ENCODE results near the gene DMD.
"Not testable (repeated sequence)": the region's sequence is repeated elsewhere in the genome, so short reads cannot be mapped to it uniquely, and the experiment has no call there.

Gene DMD

GRCh38 chrX:32451954-32452695 lies 759.2 kb downstream of the DMD start:
- DNase-seq: no peak

DNA sequence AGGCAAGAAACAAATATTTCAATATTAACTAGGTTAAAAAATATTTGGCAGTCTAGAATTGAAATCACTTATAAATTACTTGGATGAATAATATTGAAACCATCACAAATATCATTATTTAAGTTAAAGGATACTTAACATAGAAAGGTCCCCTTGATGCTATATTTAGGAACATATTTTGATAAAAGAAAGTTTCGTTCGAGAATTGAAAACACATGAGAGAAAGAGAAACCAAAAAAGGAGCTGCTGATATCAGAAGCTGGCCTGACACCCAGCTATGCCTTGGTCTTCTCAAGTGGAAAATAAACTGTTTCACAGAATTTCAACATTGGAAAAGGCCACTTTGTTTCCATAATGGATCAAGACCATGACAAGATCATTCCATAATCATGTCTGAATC lies 762.4 kb downstream of the DMD start:
- DNase-seq: no peak

DNA sequence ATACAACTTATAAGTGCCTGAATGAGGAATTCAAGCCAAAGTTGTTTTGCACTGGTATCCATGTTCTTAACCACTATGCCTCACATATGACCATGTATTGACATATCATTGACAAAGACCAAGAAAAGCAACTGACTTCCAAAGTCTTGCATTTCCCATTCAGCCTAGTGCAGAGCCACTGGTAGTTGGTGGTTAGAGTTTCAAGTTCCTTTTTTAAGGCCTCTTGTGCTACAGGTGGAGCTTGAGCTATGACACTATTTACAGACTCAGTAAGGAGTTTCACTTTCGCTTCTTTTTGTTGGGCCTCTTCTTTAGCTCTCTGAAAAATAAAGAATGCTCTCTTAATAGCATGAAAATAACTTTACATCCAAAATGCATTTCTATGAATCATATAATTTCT lies 763.0 kb downstream of the DMD start:
- DNase-seq: no peak

DNA sequence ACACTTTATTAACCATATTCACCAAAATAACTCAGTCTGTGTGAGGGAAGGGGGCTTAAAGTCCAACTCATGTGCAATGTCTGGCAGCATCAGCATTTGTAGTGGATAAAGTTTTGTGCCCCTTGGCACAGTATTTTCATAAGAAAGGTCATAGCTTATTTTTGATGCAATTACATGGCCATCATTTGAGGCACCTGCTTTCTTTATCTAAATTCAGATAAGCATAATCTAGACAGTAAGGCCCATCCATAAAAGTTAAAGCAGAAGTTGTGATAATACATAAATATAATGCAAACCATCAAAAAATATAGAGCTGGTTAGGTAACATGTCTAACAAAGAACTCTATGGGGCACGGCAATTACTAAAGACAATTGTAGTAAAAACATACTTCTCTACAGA lies 763.7 kb downstream of the DMD start:
- no peak for DNase-seq

DNA sequence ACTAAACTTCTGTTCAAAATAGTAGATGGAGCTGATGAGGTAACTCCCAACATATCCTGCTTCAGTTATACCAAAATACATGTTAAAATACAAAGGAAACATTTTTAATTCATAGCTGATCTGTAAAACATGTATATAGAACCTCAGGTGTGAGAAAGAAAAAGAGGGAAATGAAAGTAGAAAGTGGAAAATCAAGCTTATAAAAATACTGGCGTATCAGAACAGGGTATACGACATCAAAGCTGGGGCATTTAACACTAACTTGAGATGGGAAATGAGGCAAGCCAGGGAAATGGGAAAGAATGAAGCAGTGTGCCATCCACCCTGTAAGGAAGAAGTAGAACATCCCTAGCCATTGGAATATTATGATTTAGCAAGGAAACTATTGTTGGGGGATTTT lies 767.5 kb downstream of the DMD start:
- no peak for DNase-seq

- DNase-seq: no peak
Observed at GRCh38 chrX:32421266-32421665, 790.1 kb downstream of the DMD start.

- no peak for DNase-seq
Observed at GRCh38 chrX:32408389-32408788, 803.0 kb downstream of the DMD start.

DNA sequence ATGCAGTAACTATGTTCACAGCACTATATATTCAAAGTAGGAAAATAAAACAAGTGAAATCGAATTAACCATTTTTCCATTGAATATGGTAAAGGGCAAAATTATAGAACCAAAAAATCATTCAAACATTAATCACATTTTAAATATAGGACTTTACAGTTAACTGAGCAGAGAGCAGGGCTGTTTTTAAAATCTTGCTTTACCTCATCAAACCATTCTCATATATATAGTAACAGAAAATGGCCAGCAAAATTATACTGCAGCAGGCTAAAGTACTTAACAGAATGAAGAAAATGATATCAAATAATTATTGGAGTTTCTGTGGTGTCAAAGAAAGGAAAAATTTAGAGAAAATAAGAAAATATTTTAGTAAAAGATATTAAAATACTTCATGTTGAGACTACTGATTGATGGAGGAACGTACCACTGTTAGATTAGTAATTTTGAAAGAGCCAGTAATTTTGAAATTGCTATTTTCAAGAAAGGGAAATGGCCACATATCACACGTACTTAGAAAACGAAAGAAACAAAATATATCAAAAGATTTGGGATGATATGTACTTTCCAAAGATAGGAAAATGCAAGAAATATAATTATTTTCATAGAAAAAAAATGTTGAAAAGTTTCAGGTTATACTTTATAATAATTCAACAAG lies 813.7 kb downstream of the DMD start:
- no peak for DNase-seq

- no peak for DNase-seq
Observed at GRCh38 chrX:32395878-32396277, 815.5 kb downstream of the DMD start.

DNA sequence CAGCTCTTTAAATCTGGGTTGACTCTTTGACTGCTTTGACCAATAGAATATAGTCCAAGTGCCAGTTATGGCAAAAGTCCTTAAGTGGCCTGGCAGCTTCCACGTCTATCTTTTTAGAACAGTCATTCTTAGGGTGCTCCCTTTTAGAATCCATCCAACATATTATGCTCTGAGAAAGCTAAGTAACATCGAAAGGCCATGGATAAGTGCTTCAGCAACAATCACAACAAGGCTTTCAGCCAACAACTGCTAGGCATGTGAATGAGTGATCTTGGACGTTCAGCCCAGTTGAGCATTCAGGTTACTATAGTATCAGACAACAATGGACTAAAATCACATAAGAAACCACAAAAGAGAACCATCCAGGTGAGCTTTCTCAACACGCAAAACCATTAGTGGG lies 818.7 kb downstream of the DMD start:
- no peak for DNase-seq

GRCh38 chrX:32370456-32371205 lies 840.7 kb downstream of the DMD start:
- DNase-seq: no peak

GRCh38 chrX:32293962-32294700 lies 917.2 kb downstream of the DMD start:
- no peak for DNase-seq

- no peak for DNase-seq
Observed at GRCh38 chrX:32289356-32289755, 922.0 kb downstream of the DMD start.

DNA sequence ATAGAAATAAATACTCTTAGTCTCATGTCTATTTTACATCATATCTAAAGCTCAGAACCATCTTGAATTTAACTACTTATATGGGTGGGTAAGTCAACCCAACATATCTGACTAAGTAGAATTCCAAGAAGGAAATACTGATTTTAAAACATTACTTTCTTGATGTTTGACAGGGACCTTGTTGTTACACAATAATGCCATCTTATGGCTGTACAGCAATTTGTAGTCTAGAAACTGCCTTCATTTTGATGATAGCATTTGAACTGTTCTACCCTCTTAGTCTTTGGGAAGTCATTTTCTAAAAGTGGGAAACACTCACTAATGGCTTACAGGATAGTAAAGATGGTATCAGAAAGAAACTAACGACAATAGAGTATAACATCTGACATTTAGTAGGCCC lies 929.5 kb downstream of the DMD start:
- no peak for DNase-seq

DNA sequence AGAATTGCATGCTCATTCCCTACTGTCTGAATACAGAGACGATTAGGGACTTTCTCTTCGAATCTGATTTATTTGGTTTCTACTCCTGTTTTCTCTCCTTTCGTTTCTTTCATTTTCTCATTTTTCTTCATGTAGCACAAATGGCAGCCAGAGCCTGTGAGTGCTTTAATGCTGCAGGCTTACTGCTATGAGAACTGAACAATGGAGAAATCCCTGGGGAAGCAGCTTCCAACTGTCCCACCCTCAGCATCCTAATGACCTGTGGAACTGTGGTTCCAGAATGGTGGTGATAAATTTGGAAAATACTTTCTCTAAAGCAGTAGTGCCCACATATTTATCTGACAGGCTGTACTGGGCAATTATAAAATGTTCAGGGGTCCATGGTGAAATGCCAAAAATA lies 930.4 kb downstream of the DMD start:
- DNase-seq: no peak

DNA sequence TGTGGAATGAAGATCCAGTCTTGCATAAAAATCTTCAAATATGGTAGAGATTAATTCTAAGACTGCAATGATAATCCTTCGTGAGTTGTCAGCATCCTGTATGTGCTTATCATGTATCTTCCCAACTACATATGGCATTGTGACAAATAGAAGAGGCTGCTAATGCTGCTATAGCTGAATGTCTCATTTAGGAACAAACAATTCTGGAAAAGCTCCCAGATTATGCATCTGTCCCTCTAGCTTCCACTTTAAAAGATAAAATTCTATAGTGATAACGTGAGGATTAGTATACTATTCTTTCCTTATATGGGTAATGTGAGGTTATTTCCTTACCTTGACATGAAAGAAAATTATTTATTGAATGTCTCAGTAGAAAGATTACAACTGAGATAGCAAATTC lies 930.9 kb downstream of the DMD start:
- DNase-seq: no peak

DNA sequence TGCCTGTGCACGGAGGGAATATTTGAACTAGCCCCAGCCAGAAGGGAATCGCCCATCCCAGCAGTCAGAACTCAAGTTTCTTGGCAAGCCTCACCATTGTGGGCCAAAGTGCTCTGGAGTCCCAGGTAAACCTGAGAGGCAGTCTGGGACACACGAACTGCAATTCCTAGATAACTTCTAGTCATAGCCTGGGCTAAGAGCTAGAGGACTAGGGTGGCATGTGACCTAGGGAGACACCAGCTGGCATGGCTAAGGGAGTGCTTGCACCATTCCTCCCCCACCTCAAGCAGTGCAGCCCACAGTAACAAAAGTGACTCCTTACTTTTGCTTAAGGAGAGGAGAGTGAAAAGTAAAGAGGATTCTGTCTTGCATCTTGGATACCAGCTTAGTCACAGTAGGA lies 935.2 kb downstream of the DMD start:
- no peak for DNase-seq

GRCh38 chrX:32269866-32270265 lies 941.5 kb downstream of the DMD start:
- no peak for DNase-seq

GRCh38 chrX:32268207-32268606 lies 943.1 kb downstream of the DMD start:
- no peak for DNase-seq

GRCh38 chrX:32267796-32268195 lies 943.6 kb downstream of the DMD start:
- DNase-seq: no peak

DNA sequence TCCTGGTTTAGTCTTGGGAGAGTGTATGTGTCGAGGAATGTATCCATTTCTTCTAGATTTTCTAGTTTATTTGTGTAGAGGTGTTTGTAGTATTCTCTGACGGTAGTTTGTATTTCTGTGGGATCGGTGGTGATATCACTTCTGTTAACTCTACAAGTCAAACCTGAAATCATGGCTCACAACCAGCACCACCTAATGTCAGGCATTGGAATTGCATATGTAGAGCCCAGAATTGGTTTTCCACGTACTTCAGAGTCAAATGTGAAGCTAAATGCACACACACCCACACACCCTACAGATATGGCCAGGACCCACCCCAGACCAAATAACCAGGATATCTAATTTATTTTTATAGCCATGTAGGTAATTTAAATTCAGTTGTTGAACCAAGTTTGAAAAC lies 964.7 kb downstream of the DMD start:
- not testable (repeated sequence) for DNase-seq

DNA sequence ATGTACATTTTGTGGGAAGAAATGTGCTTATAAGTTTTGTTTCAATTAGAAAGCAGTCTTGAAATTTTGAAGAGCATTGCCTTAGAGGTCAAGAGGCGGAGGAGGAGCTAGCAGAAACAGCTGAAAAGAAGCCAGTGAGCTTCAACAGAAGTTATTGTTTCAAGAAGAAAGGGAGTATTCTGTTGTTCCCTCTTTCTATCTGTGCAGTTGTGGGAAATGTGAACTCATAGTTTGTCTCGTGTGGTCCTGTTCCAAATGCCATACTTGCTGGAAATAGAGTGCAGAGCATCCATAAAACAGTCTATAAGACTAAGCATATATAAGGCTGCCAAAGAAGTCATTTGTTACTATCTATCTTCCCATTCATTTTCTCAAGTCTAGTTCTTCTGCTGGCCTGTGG lies 1015.7 kb downstream of the DMD start:
- DNase-seq: no peak

DNA sequence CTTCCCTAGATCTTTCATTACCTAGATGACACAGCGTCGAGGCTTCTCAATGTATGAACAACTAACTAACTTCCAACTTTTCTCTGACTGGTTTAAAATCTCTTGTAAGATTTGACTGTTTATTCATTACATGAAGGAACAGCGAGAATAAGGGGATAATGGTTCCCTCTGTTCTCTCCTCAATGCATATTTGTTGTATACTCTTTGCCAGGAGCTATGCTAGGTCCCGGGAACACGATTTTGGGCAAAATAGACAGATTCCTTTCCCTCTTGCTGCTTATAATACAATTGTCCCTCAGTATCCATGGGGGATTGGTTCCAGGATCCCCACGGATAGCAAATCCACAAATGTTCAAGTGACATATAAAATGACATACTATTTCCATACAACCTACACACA lies 1020.0 kb downstream of the DMD start:
- no peak for DNase-seq

GRCh38 chrX:32185160-32185559 lies 1026.2 kb downstream of the DMD start:
- no peak for DNase-seq

Data from activated CD8-positive, alpha-beta memory T cell treated with anti-CD3 and anti-CD28 coated beads, Interleukin-2, amount 50 U/mL, for 4 hours (primary cell).